HG02759 (cell line): ENCODE data around the gene HBA2.
"Not testable (repeated sequence)": the region's sequence is repeated elsewhere in the genome, so short reads cannot be mapped to it uniquely, and the experiment has no call there.

Experiments
- ATAC-seq: cut with Tn5 transposase; IDR thresholded peaks from one replicate; pipeline ENCODE4 v1.9.1; 2021; ENCODE audit warnings: mild to moderate bottlenecking, moderate library complexity; ENCODE audit not compliant: unreplicated experiment

HBA2 gene

DNA sequence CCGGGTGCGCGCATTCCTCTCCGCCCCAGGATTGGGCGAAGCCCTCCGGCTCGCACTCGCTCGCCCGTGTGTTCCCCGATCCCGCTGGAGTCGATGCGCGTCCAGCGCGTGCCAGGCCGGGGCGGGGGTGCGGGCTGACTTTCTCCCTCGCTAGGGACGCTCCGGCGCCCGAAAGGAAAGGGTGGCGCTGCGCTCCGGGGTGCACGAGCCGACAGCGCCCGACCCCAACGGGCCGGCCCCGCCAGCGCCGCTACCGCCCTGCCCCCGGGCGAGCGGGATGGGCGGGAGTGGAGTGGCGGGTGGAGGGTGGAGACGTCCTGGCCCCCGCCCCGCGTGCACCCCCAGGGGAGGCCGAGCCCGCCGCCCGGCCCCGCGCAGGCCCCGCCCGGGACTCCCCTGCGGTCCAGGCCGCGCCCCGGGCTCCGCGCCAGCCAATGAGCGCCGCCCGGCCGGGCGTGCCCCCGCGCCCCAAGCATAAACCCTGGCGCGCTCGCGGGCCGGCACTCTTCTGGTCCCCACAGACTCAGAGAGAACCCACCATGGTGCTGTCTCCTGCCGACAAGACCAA, at the start of gene HBA2:
HBA2 (plus strand) TSS at position 503 of the 568 bp plus-strand sequence; CDS start at position 540, 37 bp downstream.
- not testable (repeated sequence) for ATAC-seq

DNA sequence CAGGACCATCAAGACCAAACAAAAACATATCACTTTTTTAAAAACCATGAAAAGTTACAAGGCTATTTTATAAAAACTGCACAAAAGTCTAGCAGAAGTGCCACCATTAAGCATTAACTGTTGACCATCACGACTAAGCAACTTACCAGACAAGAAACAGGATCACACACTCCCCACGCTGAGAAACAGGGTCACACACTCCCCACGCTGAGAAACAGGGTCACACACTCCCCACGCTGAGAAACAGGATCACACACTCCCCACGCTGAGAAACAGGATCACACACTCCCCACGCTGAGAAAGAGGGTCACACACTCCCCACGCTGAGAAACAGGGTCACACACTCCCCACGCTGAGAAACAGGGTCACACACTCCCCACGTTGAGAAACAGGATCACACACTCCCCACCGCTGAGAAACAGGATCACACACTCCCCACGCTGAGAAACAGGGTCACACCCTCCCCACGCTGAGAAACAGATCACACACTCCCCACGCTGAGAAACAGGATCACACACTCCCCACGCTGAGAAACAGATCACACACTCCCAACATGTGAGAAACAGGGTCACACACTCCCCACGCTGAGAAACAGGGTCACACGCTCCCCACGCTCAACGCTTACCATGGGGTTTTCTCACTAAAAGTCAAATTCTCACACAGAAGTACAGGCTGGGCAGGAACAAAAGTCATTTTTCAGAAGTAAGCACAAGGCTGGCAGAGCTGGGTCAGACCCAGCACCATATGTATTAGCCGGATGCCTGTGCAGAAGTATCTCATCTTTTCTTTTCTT, 48.9 kb upstream of the HBA2 start:
- ATAC-seq: not testable (repeated sequence)

DNA sequence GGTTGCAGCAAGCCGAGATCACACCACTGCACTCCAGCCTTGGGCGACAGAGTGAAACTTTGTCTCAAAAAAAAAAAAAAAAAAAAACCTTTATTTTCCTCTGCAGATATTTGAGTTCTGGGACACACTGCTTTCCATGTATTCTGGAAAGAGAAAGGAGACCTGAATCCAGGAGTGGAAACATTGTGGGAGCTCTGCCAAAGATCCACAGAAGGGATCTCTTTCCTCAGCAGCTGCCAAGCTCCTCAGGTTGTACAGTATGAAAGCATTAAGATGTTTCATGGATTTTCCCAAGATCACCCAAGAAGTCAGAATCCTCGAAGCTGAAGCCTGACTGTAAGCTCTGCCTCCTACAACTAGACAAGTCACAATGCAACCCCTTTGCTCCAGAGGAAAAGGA, 47.7 kb upstream of the HBA2 start:
- no peak for ATAC-seq

DNA sequence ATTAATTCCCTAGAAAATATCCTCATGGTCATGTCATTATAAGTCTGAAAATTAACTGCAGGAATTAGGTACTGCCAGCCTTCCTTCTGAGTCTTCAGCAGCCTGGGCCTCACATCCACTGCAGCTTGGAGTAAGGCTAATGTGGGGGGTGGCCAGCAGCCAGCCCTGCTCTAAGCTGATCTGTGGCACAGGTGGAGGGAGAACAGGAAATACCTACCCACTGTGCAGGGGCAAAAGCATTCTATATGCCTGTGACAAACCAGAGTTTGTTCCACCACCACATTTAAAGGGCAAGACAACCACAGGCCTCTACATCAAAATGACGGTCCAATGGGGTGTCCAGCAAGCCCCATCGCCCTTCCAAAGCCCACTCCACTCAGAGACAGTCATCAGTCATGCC, 43.6 kb upstream of the HBA2 start:
- no peak for ATAC-seq

DNA sequence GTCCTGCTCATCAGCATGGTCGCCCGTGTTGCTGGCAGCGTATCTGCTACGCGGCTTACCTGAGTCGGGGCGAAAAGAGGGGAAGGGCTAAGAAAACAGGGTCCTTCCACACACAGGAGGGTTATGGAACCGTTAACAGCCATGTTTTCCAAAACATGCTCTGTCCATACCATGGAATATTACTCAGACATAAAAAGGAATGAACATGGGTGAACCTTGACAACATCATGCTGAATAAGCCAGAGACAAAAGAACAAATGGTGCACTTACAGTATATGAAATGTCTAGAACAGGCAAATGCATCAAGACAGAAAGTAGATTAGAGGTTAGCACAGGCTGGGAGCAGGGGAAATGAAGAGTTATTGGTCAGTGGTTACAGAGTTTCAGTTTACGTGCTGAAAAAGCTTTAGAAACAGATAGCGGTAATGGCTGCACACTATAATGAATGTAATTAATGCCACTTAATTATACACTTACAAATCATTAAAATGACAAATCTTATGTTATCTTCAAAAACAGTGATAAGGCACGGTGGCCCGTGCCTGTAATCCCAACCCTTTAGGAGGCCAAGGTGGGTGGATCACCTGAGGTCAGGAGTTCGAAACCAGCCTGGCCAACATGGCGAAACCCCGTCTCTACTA, 42.0 kb upstream of the HBA2 start:
- ATAC-seq: no peak

DNA sequence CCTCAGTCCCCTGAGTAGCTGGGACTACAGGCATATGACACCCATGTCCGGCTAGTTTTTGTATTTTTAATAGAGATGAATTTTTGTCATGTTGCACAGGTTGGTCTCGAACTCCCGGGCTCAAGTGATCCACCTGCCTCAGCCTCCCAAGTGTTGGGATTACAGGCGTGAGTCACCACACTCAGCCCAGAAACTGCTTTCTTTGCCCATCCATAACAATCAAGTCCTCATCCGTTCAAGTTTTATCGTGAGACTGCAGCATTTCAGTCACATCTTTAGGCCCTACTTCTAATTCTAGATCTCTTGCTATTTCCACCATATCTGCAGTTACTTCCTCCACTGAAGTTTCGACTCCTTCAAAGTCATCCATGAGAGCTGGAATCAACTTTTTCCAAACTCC, 40.6 kb upstream of the HBA2 start:
- no peak for ATAC-seq

DNA sequence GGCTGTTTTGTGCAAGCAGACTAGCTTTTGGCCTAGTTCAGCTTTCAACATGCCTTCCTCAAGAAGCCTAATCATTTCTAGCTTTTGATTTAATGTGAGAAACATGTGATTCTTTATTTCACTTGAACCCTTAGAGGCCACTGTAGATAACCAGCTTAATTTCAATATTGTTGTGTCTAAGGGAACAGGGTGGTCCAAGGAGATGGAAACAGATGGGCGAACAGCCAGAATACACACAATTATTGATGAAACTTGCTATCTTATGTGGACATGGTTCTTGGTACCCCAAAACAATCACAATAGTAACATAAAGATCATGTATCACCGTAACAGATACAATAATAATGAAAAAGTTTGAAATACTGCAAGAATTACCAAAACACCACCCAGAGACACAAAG, 39.0 kb upstream of the HBA2 start:
- no peak for ATAC-seq

DNA sequence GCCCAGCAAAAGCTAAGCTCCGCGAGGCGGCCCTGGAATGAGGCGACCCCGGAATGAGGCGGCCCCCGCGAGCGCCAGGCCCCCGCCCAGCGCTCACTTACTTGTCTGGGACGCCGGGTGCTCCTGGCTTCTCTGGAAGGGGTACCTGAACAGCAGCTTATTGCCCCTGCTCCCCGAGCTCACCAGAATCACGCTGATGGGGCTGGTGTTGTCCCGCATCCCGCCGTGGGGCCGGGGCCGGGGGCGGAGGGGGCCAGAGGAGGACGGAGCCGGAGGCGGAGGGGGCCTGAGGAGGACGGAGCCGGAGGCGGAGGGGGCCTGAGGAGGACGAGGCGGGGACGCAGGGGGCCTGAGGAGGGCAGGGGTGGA, 34.6 kb upstream of the HBA2 start:
- ATAC-seq: no peak

DNA sequence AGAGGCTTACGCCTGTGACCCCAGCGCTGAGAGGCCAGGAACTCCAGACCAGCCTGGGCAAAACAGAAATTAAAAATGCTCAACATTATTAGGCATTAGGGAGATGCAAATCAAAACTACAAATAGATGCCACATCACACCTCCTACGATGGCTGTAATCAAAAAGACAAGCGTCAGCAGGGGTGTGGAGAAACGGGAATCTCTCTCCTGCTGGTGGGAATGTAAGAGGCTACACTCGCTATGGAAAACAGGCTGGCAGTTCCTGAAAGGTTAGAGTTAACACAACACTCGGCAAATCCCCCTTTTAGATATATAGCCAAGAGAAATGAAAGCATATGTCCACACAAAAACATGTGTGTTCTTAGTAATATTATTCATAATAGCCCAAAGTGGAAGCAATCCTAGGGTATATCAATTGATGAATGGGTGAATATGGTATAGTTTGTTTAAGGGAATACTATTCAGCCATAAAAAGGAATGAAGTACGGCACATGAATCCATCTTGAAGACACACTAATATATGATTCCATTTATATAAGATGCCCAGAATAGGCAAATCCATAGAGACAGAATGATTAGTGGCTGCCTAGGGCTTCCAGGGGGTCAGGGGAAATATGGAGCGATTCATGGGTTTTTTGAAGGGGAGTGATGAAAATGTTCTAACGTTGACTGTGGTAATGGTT, 32.4 kb upstream of the HBA2 start:
- no peak for ATAC-seq

DNA sequence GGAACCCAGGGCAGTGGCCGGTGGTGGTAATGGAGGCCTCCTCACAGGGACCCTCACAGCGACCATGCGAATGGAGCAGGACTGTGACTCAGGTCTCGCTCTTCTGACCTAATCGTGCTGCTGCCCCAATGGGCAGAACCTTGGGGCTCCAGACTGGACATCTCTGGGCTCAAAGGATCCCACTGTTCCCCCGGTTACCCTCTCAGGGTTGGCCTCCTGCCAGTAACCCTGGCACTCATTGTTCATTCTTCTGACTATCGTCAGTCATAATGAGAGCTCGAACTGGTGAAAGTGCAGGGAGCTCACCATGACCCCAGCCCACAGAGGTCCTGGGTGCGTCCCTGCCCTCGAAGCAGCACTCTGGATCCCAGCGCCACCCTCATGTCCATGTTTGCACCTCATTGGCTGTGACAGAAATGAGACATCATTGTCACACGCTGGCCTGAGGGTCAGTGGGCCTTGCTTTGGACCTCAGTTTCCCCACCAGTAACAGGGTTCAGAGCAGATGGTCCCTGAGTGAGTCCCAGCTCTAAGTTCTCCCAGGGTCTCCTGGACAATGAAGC, 30.2 kb upstream of the HBA2 start:
- no peak for ATAC-seq

DNA sequence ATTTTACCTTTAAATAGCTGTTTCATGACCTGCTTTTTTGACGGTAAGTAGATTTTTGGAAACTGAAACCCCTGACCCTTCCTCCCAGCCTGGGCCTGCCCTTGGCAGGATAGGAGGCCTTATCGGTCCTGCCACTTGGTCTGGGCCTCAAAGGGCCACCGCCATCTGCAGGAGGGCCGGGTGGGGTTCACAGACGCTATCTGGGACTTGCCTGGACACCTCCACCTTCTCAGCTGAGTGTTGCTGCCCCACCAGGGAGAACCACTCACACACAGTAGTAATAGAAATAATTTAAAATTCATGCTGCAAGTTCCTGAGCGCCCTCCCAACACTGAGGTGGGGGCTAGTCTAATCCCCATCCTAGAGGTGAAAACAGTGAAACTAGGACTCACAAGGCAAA, 29.6 kb upstream of the HBA2 start:
- no peak for ATAC-seq

DNA sequence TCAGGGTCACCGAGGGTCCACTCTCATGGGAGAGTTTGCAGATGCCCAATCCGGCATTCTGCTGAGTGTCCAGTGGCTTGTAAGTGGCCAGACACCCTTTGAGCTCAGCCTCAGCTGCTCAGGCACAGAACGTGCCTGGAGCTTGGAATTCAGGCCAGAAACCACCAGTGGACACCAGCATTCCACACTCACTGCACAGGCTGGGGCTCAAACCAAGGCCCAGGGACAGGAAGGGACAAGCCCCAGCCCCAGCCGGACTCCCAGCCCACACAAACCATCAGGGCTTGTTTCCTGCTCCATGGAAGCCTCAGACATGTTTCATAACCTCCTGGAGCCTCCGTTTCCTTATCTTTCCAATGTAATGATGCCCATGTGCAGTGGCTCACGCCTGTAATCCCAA, 29.2 kb upstream of the HBA2 start:
- ATAC-seq: no peak

DNA sequence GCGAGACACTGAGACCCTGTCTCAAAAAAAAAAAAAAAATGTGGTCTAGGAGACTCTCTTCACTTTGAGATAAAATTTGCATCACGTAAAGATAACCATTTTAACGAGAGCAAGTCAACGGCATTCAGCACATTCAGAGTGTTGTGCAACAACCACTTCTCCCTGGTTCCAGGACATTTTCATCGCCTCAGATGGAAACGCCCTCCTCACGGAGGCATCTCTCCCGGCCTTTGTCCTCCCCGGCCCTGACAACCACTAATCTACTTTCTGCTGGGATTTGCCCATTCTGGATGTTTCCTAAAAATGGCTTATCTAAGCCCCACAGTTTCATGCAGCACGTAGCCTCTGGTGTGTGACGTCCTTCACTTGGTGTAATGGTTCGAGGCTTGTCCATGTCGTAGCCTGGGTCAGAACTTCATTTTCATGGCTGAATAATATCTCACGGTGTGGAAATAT, 27.9 kb upstream of the HBA2 start:
- no peak for ATAC-seq

DNA sequence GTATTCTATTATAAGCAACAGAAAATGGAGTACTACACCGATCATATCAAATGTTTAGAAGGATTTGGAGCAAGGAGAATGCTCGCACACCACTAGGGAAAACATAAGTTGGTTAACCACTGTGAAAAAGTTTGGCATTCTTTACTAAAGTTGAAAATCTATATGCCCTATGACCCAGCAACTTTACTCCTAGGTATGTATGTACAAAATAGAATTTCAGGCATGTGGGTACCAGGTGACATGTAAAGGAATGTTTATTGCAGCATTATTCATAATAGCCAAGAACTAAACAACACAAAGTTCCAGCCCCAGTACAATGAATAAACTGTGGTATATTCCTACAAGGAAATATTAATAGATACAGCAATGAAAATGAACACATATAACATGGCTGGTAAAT, 26.0 kb upstream of the HBA2 start:
- ATAC-seq: no peak

DNA sequence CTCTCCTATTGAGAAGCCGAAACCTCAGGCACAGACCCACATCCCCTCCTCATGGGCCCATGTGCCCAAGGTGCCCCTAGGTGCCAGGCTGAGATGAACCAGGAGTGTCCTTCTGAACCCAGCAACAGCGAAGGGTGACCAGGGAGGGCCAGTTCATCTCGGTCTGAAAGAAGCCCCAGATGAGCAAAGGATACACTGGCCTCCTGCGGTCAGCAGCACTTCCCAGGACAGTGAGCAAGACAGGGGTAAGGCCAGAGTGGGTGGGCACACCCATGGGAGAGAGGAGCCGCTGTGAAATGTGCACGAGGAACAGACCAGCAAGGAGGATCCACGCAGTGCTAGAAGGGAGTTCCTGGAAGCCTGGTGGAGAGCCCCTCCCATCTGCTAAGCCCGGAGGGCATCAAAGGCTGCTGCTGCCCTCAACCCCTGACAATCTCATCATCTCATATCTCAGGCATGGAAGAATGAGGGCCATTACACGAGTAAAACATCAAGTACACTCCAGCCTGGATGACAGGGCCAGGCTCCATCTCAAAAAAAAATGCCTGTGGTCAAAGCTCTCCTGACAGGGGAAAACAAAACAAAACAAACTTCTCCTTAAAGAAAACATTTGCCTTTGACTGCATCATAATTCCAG, 23.5 kb upstream of the HBA2 start:
- ATAC-seq: no peak

DNA sequence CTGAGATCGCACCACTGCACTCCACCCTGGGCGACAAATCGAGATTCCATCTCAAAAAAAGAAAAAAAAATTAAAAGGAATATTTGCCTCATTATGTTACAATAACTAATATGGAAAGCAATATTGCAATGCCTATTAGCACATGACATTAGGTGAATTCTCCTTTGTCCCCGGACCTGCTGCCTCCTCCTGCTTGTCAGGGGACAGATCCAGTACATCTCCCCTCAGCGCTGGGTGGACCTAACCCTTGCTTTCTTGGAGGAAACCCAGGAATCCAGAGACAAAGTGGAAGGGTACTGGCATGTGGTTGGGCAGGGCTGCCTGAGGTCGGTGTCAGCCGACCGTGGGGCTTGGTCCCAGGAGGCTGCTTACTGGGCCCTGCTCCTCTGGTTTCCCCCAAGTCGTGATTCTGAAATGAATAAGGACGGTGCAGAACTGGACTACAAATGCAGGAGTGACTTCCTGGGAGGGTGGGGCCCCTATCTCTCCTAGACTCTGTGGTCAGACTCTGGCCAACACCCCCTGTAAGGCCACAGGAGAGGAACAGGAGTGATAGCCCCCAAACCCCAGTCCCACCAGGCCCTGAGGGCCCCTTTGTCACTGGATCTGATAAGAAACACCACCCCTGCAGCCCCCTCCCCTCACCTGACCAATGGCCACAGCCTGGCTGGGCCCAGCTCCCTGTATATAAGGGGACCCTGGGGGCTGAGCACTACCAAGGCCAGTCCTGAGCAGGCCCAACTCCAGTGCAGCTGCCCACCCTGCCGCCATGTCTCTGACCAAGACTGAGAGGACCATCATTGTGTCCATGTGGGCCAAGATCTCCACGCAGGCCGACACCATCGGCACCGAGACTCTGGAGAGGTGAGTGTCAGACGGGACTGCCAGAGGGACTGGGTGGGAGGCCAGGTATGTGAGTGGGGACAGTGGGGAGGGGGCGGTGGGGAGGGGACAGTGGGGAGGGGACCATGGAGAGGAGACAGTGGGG, 20.2 kb upstream of the HBA2 start, which contains the start of gene HBZ:
HBZ (plus strand) TSS at position 504 of the 988 bp plus-strand sequence; CDS start at position 770, 266 bp downstream.
- no peak for ATAC-seq

DNA sequence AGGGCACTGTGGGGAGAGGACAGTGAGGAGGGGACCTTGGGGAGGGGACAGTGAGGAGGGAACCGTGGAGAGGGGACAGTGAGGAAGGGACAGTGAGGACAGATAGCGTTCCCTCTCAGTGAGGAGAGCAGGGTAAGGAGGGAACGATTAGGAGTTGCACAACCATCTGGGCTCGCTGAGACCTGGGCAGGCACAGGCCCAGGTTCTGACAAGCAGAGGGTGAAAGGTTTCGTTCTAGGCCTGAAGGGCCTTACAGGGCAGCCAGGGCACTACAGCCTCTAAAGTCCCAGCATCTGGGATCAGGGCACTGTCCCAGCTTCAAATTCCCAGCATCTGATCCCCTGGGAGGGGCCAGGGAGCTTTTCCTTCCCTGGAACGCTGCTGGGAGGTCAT, 19.6 kb upstream of the HBA2 start:
- not testable (repeated sequence) for ATAC-seq

DNA sequence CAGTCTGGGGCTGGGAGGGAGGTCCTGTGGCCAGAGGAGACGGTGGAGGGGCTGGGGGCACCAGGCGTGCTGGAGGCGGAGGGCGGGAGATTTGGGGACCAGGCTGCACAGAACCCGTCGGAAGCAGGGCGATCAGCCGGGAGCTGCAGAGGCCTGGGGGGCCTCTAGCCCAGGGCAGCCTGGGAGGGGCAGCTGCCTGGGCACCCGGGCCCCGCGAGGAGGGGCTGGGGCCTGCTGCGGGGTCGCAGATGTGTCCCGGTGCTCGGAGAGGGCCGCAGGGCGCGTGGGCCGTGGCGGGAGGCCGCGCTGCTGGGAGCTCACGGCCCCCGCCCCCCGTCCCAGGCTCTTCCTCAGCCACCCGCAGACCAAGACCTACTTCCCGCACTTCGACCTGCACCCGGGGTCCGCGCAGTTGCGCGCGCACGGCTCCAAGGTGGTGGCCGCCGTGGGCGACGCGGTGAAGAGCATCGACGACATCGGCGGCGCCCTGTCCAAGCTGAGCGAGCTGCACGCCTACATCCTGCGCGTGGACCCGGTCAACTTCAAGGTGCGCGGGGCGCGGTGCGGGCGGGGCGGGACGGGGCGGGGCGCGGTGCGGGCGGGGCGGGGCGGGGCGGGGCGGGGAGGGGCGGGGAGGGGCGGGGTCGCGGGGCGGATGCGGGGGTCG, 19.0 kb upstream of the HBA2 start:
- ATAC-seq: not testable (repeated sequence)
